GM19452 (cell line): ENCODE data around the gene SAP30L.

Experiments used
- ATAC-seq: cut with Tn5 transposase; IDR thresholded peaks from one replicate; pipeline ENCODE4 v1.9.1; 2021; ENCODE audit not compliant: unreplicated experiment

The SAP30L gene

DNA sequence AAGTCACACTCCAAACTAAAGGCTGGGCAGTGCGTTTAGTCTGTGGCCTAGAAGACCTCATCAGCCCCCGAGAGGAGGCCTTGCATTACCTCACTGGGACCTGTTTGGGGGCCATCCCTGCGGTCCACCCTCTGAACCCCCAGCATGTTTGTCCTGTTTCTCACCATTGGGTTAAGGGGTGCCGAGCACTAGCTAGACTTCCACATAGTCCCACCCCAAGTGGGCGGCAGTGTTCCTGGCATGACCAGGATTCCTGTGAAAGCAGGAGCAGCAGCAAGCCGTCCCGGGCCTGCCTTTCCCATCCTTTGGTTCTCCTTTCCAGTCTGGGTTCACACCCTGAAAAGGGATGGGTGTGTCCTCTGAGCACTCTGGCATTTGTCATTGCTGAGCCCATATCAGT, 26.6 kb upstream of the SAP30L start:
- no peak for ATAC-seq

DNA sequence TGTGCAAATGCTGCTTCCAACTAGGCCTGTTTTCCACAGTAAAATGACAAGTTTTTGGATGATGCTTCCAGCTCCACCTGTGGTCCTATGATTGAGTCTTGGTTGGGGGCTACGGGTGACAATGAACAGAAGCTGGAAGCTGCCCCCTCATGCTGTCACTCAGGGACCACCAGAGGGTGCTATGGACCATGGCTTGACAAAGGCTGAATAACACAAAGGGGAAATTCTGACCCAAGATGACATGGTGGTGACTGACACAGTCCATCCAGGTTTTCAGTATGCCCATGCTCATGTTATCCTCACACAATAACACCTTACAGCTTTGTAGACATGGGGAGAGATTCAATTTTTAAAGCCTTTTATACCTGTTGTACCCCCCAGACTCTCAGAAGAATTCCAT, 23.9 kb upstream of the SAP30L start:
- ATAC-seq = no peak

DNA sequence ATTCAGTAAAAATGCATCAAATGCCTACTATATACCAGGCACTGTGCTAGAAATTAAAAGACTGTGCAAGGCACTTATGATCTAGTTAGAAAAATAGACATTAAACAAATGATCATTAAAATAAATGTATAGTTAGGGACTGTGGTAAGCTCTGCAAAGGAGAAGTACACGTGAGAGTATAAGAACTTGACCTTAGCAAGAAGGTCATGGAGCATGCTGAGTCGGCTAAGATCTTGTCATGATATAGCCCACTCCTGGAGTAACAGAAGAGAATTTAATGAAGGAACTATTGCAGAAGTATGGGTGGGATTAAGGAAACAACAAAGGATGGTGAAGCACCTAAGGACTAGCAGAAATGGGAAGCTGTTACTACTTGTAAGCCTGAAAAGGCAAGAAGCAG, 23.5 kb upstream of the SAP30L start:
- ATAC-seq = no peak

DNA sequence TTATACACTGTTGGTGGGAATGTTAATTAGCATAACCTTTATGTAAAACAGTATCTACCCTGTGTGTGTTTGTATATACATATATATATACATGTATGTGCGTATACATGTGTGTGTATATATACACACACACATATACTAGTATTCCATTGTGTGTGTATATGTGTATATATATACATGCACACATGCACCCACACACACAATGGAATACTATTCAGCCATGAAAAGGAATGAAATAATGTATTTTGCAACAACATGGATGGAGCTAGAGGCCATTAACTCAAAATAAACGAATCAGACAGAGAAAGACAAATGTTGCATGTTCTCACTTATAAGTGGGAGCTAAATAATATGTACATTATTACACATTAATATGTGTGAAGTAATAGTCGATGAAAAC, 17.6 kb upstream of the SAP30L start:
- ATAC-seq = no peak

DNA sequence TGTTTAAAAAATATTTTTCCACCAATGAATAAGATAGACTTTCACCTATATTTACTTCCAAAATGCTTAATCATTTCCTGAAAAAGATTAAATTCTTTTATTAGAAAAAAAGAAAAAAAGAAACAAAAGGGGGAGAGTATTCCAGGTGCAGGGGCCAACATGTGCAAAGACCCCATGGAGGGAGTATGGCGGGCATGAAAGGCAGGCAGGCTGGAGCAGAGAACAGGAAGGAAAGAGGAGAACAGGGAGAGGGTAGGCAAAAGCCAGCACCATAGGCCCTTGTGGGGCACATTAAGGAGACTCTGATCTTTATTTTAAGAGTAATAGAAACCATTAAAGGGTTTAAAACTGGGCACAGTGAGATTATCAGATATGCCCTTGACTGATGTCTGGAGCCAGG, 16.5 kb upstream of the SAP30L start:
- no peak for ATAC-seq

DNA sequence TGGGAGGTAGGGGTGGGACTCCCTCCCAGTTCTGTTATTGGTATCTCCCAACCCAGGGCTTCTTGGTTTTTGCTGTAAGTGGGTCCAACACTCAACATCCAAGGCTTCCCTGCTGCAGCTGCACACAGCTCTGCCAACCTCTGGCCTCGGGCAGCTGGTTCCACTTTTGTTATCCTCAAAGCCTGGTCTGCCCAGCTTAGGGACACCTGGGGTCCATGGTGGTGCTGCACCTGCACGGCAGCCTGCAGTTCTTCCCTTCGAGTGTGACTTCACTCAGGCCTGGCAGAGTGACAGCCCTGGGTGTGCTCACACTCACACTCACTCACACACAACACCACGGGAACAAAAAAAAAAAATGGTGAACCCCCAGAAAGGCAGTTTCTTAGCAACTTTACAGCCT, 15.3 kb upstream of the SAP30L start:
- no peak for ATAC-seq

DNA sequence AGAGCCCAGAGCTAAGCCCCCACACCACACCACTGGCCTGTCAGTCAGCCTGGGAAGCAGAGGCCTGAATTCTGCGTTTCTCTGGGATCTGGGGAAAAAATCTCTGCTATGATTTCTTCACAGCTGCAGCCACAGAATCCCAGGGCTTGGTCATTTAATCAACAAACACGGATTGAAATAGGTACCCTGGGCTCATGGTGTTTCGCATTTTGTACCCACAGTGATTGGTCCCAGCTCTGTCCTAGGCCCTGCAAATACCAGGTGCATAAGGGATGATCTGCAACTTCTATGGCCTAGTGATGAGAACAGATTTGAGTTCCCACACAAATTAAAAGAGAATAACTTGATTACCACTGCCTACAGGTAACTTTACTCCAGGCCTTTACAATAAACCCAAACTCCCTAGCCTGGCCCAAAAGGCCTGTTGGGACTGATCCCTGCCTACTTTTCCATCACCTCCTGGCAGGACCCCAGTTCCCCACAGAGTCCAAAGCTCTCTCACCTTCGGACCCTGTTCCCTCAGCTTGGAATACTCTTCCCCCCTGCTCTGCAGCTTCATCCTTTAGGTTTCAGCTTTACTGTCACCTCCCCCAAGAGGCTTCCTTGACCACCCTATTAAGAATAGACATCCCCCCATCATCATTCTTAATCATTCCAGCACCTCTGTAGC, 14.7 kb upstream of the SAP30L start:
- no peak for ATAC-seq

DNA sequence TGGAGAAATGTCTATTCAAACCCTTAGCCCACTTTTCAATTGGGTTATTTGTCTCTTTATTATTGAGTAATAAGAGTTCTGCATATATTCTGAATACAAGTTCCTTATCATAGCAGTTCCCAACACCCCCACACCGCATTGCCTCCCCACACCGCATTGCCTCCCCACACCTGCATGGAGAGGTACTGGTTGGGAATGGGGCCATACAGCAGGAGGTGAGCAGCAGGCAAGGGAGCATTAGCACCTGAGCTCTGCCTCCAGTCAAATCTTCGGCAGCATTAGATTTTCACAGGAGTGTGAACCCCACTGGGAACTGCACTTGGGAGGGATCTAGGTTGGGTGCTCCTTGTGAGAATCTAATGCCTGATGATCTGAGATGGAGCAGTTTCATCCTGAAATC, 10.6 kb upstream of the SAP30L start:
- no peak for ATAC-seq

DNA sequence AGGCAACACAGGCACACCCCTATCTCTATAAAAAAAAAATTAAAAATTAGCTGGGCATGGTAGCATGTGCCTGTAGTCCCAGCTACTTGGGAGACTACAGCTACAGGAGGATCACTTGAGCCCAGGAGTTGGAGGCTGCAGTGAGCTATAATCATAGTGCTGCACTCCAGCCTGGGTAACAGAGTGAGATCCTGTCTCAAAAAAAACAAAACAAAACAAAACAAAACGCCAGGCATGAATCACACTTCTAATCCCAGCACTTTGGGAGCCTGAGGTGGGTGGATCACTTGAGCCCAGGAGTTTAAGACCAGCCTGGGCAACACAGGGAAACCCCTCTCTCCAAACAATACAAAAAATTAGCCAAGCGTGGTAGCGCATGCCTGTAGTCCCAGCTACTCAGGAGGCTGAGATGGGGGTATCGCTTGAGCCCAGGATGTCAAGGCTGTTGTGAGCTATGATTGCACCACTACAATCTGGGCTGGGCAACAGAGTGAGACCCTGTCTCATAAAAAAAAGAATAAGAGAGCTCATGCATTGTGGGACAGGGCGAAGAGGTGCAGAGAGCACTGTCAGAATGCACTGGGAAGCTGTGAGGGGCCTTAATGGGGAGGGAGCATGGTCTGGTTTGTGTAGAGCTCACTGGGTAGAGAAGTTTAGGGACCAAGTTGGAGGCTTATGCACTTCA, 8.4 kb upstream of the SAP30L start:
- no peak for ATAC-seq

DNA sequence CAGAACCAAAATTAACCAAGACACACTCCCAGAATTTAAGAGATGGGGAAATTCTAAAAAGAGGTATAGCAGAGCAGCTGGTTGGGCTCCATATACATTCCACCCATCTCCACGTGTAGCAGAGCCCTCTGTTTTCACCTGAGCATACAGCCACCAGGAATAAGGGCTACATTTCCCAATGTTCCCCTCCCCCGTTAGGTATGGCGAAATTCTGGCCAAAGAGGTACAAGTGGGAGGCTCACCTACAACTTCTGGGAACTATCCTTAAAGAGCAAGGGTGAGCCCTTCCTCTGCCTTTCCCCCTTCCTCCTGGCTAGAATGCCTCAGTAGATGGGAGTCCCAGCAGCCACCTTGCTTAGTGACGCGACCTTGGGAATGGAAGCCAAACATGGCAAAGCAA, 5.3 kb upstream of the SAP30L start:
- ATAC-seq = no peak

DNA sequence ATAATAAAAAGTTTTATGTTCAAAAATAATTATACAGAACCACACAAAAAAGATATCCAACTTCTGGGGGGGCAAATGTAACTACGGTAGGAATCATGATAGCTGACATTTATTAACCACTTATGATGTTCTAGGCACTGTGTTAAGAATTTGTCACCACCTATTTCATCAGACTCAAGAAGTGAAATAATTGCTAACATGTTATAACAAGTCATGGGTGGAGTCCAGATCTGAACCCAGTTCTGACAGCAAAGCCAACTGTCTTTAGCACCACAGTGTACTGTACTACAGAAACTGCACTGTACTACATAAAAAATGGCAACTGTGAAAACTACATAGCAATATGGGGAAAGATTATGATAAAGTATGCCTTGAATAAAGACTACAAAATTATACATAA, 3.0 kb upstream of the SAP30L start:
- ATAC-seq = no peak

DNA sequence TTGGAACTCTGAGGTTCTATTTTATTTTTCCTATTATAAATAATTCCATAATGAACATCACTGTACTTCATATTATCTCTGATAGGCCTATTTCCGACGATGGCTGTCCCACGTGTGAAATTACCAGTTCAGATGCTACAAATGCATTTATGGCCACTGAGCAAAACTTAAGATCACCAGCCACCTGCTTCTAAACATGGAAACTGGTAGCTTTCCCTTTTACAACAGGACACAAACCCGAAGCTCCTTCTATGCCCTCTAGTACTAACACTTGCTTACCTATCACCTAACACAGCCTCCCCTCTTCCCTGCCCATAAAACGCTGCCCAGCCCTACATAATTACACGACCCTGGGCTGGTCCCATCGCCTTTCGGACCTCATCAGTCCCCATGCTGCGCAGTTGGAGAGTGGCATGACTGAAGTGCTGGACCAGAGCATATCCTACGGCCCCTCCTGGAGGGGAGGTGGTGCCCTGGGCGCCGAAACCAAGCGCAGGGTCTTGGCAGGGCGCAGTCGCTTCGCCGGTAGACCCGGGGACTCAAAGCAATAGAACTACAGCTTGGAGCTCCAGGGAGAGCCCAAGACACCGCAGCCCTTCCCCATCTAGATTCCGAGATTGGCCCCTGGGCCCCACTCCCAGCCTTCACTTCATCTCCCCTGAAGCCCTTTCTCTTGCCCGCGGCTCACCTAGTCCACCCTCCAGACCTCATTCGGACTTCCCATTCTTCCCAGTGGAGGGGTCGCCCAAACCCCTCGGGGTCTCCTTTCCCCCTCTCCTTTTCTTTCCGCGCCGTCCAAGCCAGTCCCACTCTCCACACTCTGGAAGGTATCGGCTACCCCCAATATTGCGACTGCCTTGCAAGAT, 1.0 kb upstream of the SAP30L start:
- ATAC-seq = peak; percentile 14

DNA sequence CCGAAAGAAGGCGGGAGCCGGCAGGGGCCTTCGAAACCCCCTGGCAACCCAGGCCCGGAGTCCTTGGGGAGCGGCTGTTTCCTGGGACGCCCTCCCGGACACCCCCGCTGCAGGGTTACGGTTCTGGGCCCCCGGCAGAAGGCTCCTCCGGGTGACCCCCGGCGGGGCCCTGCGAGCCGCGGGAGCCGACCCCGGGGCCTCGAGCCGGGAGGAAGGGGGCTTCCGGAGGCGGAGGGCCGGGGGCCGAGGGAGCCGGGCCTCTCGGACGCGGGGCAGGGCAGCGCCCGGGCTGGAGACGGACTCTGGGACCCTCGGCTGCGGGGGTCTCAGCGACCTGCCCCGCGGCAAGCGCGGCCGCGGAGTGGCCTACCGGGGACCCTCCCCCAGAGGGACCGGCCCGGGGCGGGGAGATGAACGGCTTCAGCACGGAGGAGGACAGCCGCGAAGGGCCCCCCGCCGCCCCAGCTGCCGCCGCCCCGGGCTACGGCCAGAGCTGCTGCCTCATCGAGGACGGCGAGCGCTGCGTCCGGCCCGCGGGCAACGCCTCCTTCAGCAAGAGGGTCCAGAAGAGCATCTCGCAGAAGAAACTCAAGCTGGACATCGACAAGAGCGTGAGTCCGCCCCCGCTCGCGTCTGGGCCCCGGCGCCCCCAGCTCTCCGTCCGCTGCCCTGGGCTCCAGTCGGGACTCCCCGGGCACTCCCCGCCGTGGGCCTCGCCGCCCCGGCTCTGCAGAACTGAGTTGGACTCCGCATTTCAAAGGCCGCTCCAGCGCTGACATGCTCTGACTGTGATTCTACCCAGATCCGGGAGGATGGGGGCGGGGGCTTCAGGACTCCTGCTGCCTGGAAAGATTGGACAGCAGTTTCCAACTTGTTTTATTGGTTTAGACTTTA, 645 bp downstream of the SAP30L start:
- ATAC-seq = peak; percentile 20

DNA sequence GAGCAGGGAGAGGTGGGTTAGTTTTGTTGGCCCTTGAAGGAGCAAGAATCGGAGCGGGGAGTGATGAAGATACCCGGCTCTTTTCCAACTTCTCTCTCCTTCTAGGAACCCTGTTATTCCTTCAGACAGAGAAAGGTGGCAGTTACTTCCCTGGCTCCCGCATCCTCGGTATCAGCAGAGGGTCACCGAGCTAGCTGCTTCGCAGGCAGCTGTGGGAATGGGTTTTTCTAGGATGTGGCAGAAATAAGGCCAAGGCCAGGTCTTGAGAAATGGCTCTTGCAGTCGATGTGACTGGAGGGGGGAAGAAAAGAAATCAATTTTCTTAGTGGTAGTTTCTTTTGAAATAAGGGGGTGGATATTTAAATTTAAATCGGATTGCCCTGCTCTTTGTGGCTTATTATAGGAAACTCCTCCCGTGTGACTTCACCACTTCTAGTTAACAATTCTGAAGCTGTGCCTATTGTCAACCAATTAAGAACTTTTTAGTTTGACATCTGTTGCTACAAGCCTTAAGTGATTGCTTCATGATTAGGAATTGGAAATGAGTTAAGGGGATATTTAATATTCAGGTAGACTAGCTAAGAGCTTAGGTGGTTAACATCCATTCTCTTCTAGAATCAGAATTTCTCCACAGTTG, 1.4 kb downstream of the SAP30L start:
- no peak for ATAC-seq

DNA sequence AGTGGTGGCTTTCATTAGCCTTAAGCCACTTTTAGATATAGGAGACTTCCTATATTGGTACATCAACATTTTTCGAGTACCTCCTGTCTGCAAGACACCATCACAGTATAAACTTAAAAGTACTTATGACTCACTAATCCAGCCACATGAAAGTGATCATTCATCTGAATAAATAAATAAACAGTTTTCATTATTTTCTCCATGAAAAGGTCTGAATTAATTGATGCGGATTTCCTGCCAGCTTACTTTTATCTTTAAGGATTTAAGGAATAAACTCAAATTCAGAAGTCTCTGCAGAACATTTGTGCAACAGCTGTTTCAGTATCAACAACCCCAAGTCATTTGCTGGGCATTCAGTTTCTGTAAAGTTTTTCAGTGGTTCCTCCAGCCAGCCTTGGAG, 4.0 kb downstream of the SAP30L start:
- ATAC-seq = no peak

DNA sequence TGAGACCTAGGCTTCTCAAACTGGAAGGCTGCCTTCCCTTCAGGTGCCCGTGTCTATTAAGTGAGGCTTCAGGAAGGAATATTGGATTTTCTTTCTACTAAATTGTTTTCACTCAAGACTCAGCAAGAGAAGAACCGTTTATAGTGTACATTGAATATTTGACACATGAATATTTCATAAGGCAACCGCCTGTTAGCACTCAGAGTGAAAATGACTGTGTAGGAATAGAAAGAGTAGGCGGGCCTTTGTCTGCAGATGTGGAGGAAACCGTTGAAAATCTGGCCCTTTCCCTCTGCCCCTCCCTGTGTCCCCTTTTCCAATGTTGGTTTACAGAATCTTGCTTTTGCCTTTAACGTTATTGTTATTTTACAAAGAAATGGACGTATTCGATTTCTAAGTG, 6.2 kb downstream of the SAP30L start:
- no peak for ATAC-seq

DNA sequence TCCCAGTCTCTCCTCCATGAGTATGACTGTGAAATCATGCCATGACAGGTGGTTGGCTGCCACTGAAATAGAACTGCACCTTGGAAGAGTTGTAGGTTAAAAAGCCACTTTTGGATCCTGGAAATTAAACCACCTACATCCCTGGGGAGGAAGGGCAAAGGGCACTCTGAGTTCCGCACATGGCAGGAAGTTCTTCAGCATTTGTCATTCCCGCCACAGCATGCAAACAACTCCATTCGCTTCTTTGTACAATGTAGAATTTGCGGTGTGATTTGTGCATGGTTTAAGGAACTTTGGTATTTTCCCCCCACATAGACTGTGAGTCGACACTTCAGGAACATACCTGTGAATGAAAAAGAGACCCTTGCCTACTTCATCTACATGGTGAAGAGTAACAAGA, 9.8 kb downstream of the SAP30L start:
- ATAC-seq = no peak

DNA sequence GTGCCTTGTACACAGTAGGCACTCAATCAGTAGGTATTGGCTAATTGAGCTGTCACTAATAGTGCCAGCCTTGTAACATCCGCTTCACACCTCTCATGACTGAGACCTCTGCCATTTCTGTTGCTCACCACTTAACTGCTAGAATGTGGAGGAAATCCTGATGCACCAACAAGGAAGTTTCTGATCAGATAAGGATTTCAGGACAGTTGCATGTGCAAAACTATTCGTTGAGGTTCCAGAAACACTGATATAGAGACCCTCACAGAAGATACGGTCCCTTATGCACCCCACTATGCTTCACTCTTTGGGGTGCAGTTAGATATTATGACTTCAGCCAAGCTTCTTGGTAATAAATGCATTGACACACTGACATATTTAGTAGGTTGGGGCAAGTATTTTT, 10.7 kb downstream of the SAP30L start:
- no peak for ATAC-seq

DNA sequence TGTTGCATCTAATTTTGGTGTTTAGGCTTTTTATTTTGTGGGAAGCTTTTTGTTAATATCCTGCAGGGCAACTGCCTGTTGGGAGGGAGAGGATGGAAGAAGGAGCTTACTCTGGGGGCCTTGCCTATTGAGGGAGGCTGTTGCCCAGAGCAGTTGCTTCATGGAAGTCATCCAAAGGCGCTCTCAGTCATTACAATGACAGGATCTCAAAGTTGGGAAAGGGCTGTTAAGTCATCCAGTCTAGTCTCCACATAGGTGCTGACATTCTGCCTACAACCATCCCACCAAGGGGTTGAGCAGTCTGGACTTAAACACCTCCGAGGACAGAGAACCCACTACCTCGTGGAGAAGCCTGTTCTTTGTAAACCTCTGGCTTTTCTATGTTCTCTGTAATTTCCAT, 13.2 kb downstream of the SAP30L start:
- ATAC-seq = no peak

DNA sequence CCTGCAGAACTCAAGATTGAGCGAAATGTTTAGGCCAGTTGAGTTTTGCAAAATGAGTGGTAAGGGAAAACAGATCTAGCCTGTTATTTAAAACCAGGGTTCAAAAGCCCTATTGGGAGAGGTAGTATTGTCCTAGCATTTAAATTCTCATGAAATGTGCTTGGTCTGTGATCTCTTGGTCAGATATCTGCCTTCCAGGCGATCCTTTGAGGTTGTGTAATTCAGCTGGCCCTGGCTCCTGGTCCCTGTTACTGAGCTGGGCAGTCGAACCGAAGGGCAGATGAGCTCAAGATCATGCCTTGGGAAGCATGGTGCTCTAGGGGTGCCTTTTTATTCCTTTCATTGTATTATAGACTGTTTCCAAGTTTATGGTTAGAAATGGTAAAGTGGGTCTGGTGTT, 14.4 kb downstream of the SAP30L start:
- ATAC-seq = no peak

DNA sequence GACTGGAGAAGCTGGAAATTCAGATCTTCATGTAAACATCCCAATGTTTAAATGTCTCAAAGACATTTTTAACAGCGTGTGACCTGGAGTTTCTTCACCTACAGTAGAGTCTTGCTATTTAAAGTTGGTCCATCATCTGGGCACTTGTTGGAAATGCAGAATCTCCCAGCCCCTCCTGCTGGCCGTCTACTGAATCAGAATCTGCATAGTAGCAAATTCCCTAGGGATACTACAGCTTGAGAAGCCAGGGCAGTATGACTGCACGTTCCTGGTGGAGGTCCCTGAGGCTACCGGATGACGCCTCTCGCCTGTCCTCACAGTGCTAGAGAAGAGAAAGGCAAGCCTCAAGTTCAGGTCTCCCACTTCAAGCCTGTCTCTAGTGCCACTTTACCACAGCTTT, 15.7 kb downstream of the SAP30L start:
- ATAC-seq = no peak
